K562 (cell line): Measurements from ENCODE around the gene BBC3. TPM values are rescaled to one million over a fixed set of nuclear protein-coding genes. Genes with fewer than 3 reads are reported as not detected.

Experiments
- HDGF ChIP-seq: fragments of 450-650 bp; IDR thresholded peaks from 2 replicates; pipeline ENCODE4 v1.6.1; 2016
- SUPT5H ChIP-seq: fragments of 450-650 bp; IDR thresholded peaks from 2 replicates; pipeline ENCODE4 v1.6.1; 2016
- TCFL5 ChIP-seq: fragments of 250-450 bp; sonication (Bioruptor Pico); conservative IDR thresholded peaks from 2 replicates; pipeline ENCODE4 v1.6.1; 2021; ENCODE audit warnings: mild to moderate bottlenecking, moderate library complexity, matching md5 sums
- ZNF318 ChIP-seq, 2 experiments: fragments of 450-650 bp; IDR thresholded peaks; 2 replicates each; pipeline ENCODE4 v1.6.1; 2016; ENCODE audit warnings: mild to moderate bottlenecking in 2 of 2, borderline replicate concordance in 1 of 2, low read depth in 1 of 2, moderate library complexity in 1 of 2
- polyA plus RNA-seq, 8 experiments: library from polyadenylated mRNA; depleted of rRNA in 4 of 8; stranded (reverse) in 5 of 8; unstranded in 3 of 8; fragments of >200 nt; fragmentation: Nextera tagmentation in 2 of 8; fragmentation: Illumina TruSeq in 1 of 8; extraction: Ambion mirVana in 2 of 8; extraction: Trizol in 1 of 8; gene quantifications; 2 replicates each; pipeline versions ENCODE4 v1.2.1 to v1.2.3, GENCODE V29; 2011 to 2014; ENCODE audit warnings: inconsistent platforms in 1 of 8, missing spikeins in 1 of 8
- total RNA-seq, 7 experiments: library from RNA; depleted of rRNA in 6 of 7; stranded (reverse); fragments of >200 nt in 6 of 7; fragmentation: Illumina TruSeq in 2 of 7; extraction: Trizol in 2 of 7; gene quantifications; 2 replicates each; pipeline versions ENCODE4 v1.2.1 to v1.2.3, GENCODE V29; 2011 to 2021; ENCODE audit warnings: low replicate concordance in 1 of 7
- TF ChIP-seq, protein P1 (sequence below): fragments of 450-650 bp; IDR thresholded peaks from 2 replicates; pipeline ENCODE4 v1.6.1; 2016; ENCODE audit warnings: mild to moderate bottlenecking, moderate library complexity
- TF ChIP-seq, protein P2 (sequence below): sonication (generic); formaldehyde crosslinking; IDR thresholded peaks from 2 replicates; pipeline ENCODE4 v1.9.0; 2022; ENCODE audit warnings: mild to moderate bottlenecking, missing genetic modification reagents

The BBC3 gene
- total and polyA plus RNA-seq, 9 of the 15 experiments (the other 6 are each of a cell fraction or from before 2014, with no cell fraction given): 0.15 to 30.7 (median 4.8) TPM

GRCh38 chr19:47228937-47229675 is 1.9 kb downstream of the BBC3 start (continued):
- TF ChIP-seq, protein P1, sequence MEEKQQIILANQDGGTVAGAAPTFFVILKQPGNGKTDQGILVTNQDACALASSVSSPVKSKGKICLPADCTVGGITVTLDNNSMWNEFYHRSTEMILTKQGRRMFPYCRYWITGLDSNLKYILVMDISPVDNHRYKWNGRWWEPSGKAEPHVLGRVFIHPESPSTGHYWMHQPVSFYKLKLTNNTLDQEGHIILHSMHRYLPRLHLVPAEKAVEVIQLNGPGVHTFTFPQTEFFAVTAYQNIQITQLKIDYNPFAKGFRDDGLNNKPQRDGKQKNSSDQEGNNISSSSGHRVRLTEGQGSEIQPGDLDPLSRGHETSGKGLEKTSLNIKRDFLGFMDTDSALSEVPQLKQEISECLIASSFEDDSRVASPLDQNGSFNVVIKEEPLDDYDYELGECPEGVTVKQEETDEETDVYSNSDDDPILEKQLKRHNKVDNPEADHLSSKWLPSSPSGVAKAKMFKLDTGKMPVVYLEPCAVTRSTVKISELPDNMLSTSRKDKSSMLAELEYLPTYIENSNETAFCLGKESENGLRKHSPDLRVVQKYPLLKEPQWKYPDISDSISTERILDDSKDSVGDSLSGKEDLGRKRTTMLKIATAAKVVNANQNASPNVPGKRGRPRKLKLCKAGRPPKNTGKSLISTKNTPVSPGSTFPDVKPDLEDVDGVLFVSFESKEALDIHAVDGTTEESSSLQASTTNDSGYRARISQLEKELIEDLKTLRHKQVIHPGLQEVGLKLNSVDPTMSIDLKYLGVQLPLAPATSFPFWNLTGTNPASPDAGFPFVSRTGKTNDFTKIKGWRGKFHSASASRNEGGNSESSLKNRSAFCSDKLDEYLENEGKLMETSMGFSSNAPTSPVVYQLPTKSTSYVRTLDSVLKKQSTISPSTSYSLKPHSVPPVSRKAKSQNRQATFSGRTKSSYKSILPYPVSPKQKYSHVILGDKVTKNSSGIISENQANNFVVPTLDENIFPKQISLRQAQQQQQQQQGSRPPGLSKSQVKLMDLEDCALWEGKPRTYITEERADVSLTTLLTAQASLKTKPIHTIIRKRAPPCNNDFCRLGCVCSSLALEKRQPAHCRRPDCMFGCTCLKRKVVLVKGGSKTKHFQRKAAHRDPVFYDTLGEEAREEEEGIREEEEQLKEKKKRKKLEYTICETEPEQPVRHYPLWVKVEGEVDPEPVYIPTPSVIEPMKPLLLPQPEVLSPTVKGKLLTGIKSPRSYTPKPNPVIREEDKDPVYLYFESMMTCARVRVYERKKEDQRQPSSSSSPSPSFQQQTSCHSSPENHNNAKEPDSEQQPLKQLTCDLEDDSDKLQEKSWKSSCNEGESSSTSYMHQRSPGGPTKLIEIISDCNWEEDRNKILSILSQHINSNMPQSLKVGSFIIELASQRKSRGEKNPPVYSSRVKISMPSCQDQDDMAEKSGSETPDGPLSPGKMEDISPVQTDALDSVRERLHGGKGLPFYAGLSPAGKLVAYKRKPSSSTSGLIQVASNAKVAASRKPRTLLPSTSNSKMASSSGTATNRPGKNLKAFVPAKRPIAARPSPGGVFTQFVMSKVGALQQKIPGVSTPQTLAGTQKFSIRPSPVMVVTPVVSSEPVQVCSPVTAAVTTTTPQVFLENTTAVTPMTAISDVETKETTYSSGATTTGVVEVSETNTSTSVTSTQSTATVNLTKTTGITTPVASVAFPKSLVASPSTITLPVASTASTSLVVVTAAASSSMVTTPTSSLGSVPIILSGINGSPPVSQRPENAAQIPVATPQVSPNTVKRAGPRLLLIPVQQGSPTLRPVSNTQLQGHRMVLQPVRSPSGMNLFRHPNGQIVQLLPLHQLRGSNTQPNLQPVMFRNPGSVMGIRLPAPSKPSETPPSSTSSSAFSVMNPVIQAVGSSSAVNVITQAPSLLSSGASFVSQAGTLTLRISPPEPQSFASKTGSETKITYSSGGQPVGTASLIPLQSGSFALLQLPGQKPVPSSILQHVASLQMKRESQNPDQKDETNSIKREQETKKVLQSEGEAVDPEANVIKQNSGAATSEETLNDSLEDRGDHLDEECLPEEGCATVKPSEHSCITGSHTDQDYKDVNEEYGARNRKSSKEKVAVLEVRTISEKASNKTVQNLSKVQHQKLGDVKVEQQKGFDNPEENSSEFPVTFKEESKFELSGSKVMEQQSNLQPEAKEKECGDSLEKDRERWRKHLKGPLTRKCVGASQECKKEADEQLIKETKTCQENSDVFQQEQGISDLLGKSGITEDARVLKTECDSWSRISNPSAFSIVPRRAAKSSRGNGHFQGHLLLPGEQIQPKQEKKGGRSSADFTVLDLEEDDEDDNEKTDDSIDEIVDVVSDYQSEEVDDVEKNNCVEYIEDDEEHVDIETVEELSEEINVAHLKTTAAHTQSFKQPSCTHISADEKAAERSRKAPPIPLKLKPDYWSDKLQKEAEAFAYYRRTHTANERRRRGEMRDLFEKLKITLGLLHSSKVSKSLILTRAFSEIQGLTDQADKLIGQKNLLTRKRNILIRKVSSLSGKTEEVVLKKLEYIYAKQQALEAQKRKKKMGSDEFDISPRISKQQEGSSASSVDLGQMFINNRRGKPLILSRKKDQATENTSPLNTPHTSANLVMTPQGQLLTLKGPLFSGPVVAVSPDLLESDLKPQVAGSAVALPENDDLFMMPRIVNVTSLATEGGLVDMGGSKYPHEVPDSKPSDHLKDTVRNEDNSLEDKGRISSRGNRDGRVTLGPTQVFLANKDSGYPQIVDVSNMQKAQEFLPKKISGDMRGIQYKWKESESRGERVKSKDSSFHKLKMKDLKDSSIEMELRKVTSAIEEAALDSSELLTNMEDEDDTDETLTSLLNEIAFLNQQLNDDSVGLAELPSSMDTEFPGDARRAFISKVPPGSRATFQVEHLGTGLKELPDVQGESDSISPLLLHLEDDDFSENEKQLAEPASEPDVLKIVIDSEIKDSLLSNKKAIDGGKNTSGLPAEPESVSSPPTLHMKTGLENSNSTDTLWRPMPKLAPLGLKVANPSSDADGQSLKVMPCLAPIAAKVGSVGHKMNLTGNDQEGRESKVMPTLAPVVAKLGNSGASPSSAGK: 0 out of 2 replicates have a peak, but pooled peaks have one; percentile 11
- peak in 1 of 2 experiments; percentile 35; a peak in 1 of 4 replicates for TF ChIP-seq ZNF318 (IDR thresholded peaks at IDR 0.05; ENCODE audit: borderline replicate concordance in 1 of 2, low read depth in 1 of 2)
- TF ChIP-seq HDGF: peak; percentile 94; the same call in 1 of the 2 replicates
- TF ChIP-seq, protein P2, sequence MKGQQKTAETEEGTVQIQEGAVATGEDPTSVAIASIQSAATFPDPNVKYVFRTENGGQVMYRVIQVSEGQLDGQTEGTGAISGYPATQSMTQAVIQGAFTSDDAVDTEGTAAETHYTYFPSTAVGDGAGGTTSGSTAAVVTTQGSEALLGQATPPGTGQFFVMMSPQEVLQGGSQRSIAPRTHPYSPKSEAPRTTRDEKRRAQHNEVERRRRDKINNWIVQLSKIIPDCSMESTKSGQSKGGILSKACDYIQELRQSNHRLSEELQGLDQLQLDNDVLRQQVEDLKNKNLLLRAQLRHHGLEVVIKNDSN (CRISPR knock-in tag): peak; percentile 82
- peak; percentile 46; the same call in 1 of the 2 replicates for TF ChIP-seq SUPT5H
- no peak for TF ChIP-seq TCFL5 (CRISPR knock-in tag)
